HG03039 (cell line): Measurements from ENCODE around the gene NFYC.

ENCODE experiments used
- ATAC-seq: cut with Tn5 transposase; IDR thresholded peaks from one replicate; pipeline ENCODE4 v1.9.1; 2021; ENCODE audit warnings: mild to moderate bottlenecking, moderate library complexity; ENCODE audit not compliant: unreplicated experiment

The NFYC gene

GRCh38 chr1:40756523-40756922, 65.0 kb downstream of the NFYC start:
- no peak for ATAC-seq

- ATAC-seq, result no peak
These were observed 65.6 kb downstream of the NFYC start for GRCh38 chr1:40757084-40757483.

GRCh38 chr1:40758004-40758403, 66.5 kb downstream of the NFYC start:
- no peak for ATAC-seq

- ATAC-seq, result no peak
These were observed 67.3 kb downstream of the NFYC start for GRCh38 chr1:40758578-40759343.

GRCh38 chr1:40760984-40761383, 69.5 kb downstream of the NFYC start:
- no peak for ATAC-seq

- ATAC-seq, result no peak
These were observed 70.8 kb downstream of the NFYC start for GRCh38 chr1:40762144-40762923.

GRCh38 chr1:40763742-40764532, 72.4 kb downstream of the NFYC start:
- no peak for ATAC-seq

GRCh38 chr1:40764981-40765380, 73.5 kb downstream of the NFYC start:
- ATAC-seq, result no peak

- ATAC-seq, result no peak
These were observed 74.5 kb downstream of the NFYC start for GRCh38 chr1:40766017-40766416.

- ATAC-seq, result no peak
These were observed 75.1 kb downstream of the NFYC start for GRCh38 chr1:40766560-40766959.

GRCh38 chr1:40768146-40768990, 76.9 kb downstream of the NFYC start:
- ATAC-seq, result no peak

- no peak for ATAC-seq
These were observed 78.3 kb downstream of the NFYC start for GRCh38 chr1:40769815-40770214.

- ATAC-seq, result no peak
These were observed 79.0 kb downstream of the NFYC start for GRCh38 chr1:40770296-40771070.

- no peak for ATAC-seq
These were observed 80.8 kb downstream of the NFYC start for GRCh38 chr1:40772146-40772955.

GRCh38 chr1:40773748-40774265, 82.3 kb downstream of the NFYC start:
- no peak for ATAC-seq

GRCh38 chr1:40774266-40774998, 82.9 kb downstream of the NFYC start:
- no peak for ATAC-seq

GRCh38 chr1:40776236-40777072, 85.0 kb downstream of the NFYC start:
- no peak for ATAC-seq
